Measurements from ENCODE around the gene MAMDC4.
"Not testable (repeated sequence)": the region's sequence is repeated elsewhere in the genome, so short reads cannot be mapped to it uniquely, and the experiment has no call there.

MAMDC4 gene

DNA sequence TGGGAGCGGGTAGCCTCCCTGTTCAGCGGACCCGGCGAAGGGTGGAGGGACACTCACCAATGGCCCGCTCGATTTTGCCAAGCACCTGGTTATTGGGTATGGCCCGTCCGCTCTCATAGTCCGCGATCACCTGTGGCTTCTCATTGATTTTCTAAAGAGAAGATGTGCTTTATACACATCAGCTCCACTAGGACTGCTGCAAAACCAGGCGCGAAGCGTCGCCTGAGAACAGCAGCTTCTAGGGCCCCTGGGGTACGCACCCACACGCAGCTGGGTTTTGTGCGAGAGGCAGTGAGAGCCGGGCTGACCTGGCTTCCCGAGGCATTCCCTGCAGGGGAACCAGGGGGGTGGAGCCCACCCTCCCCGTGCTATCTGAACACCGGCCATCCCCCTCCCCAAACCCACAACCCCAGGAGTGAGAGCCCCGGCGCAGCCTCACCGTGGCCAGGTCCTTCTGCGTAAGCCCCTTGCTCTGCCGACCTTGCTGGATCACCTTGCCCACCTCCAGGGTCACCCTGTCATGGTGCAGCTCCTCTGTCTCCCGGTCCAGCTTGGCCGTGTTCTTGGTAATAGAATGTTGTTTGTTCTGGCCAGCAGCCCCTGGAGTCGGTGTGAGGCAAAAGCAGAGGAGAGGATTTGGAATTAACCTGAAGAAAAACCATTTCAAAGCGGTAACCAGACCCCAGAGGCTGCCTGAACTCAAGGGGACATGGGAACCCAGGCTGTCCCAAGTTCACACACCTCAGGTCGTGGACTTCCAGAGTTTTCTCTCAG lies 10.9 kb downstream of the MAMDC4 start:
- DNase-seq: no peak

DNA sequence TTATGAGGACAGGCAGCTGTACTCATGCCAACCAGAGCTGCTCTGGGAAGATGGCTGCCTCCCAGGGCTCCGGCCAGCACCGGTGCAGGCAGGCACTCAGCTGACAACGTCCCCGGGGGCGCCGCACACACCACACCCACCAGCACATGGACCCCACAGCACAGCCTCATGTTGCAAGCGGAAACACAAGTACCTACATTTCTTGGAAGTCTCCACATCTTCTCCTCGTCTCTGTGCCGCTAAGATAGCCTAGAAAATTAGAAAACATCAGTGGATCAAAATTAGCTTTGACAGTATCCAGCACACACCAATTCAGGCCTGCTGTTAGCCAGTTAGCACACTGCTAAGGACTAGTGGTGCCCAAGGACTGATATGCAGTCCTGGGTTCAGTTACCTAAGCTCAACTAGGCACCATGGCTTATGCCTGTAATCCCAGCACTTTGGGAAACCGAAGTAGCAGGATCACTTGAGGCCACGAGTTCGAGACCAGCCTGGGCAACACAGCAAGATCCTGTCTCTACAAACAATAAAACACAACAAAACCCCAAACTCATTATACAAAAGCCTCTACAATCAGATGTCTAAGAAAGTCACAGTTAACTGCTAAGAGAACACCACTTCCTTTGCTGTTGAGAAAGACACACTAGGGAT lies 11.6 kb downstream of the MAMDC4 start:
- no peak for DNase-seq

DNA sequence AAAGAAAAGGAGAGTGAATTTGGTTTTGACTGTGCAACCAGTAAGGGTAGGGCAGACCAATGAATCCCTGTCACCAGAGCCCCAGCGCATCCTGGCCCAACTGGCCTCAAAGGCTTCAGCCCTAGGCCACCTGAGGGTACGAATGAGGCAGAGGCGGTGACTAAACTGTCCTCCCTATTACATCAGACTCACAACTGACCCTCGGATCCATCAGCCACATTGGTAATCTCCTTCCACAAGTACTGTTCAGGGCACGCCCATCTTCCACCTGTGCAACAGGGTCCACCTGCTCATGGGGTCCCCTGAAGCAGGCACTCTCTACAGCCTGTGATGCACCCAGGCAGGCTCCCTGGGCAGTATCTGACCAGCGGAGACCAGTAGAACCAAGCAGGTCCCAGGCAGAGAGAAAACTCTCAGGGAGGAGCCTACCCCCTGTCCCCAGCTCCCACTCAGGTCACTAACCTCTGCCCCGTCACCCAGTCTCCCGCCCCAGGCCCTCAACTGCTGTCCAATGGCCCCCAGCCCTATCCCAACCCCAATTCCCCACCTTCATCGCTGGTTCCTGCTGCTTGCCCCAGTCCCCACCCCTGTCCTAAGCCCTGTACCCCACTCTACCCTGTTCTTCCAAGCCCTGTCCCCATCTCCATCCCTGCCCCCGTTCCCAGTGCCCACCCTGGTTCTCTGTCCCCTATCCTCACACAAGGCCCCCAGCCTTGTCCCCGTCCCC lies 13.1 kb downstream of the MAMDC4 start:
- no peak for DNase-seq

DNA sequence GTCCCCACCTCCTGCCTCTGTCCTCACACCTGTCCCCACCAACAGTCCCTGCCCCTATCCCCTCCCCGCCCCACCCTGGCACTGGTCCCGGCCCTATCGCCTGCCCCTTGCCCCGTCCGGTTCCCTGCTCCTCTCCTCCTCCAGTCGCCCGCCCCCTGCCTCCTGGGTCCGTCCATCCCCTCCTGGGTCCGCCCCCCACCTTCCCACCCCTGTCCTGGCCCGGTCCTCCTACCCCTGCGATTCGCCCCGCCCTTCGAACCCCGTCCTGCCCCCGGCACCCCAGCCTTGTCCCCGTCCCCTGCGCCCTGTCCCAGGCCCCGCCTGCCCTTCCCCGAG lies 13.6 kb downstream of the MAMDC4 start:
- DNase-seq: no peak

DNA sequence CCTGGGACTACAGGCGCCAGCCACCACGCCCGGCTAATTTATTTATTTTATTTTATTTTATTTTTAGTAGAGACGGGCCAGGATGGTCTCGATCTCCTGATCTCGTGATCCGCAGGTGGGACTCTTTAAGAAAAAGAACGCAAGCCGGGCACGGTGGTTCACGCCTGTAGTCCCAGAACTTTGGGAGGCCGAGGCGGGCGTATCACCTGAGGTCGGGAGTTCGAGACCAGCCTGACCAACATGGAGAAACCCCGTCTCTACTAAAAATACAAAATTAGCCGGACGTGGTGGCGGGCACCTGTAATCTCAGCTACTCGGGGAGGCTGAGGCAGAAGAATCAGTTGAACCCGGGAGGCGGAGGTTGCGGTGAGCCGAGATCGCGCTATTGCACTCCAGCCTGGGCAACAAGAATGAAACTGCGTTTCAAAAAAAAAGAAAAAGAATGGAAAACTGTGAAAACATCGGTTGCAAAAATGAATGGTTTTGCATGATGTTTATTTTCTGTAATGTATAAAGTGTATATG lies 14.8 kb downstream of the MAMDC4 start:
- DNase-seq: not testable (repeated sequence)

DNA sequence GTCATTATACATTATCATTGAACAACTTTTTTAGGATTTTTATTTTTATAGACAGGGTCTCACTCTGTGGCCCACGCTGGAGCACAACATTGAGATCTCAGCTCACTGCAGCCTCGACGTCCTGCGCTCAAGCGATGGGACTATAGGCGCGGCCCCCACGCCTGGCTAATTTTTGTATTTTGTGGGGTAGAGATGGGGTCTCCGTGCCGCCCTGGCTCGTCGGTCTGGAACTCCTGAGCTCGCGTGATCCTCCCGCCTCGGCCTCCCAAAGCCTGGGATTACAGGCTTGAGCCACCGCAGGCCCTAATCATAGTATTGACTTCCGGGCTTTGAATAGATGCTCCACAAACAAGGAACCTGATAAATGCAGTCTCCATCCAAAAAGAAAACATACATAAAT lies 15.3 kb downstream of the MAMDC4 start:
- no peak for DNase-seq

DNA sequence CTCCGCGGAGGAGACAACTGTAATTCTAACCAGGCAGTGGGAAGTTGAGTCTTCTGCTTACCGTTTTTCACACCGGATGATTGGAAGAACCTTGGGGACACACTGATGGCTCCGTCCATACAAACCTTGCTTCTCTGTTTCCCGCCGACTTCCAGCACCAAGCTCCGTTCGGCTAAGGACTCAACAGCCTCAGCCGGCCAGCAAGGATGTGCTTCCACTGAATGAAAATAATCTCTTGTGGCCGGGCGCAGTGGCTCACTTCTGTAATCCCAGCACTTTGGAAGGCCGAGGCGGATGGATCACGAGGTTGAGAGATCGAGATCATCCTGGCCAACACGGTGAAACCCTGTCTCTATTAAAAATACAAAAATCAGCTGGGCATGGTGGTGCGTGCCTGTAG lies 15.8 kb downstream of the MAMDC4 start:
- DNase-seq: no peak

DNA sequence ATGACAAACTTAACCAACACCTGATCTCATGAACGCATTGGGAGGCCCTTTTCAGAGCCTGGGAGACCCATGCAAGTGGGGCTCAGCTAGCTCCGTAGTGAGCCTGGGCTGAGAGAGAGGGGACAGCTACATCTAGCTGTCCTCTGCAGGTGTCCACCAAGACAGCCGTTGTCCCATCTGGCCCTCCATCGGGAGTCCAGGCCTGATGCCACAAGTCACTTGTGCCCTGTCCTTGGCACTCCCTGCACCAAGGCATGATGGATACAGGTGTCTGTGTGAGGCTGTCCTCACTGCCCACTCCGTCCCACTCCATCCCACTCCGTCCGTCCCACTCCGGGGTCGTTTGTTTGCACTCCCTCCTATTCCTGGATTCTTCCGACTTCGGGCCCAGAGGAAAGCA lies 16.5 kb downstream of the MAMDC4 start:
- no peak for DNase-seq

DNA sequence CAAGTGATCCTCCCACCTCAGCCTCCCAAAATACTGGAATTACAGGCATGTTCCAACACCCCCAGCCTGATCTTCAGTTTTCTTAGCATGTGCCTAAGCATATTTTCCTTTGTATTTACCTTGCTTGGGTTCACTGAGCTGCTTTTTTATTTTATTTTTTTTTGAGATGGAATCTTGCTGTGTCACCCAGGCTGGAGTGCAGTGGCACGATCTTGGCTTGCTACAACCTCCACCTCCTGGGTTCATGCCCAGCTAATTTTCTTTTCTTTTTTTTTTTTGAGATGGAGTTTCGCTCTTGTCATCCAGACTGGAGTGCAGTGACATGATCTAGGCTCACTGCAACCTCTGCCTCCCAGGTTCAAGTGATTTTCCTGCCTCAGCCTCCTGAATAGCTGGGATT lies 17.5 kb downstream of the MAMDC4 start:
- DNase-seq: not testable (repeated sequence)

DNA sequence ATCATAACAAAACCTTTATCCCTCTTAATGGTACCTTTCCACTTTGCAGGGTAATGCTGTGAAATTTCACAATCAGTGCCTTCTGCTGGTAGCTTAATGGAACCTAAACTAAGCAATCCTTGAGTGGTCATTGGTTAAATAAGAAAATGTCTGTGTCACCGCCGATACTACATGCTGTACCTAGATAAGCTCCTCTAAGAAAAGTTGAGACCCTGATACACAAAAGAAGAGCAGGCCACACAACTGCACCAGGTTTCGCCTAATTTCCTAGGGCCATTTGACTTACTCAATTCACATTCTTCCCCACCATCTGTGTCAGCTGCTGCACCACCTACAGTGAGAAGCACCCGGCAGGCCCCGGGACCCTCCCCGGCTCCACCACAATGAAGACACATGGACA lies 23.0 kb downstream of the MAMDC4 start:
- DNase-seq: no peak

DNA sequence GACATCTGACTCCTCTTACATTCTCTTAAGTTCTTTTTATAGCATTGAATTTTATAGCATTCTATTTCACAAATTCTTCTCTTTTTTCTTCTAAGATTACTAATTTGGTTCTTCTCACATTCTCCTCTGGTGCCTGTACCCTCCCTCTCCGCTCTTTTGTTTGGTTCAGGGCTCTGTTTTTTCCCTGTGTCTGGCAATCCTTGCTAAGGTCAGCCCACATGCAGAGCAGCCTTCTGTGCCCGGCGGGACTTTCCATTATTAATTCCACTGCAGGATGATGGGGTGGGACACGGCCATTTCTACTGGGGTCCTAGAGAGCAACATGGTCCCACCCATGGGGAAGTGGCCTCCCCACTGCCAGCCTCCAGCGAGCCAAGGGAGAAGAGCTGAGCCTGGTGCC lies 24.3 kb downstream of the MAMDC4 start:
- DNase-seq: no peak

DNA sequence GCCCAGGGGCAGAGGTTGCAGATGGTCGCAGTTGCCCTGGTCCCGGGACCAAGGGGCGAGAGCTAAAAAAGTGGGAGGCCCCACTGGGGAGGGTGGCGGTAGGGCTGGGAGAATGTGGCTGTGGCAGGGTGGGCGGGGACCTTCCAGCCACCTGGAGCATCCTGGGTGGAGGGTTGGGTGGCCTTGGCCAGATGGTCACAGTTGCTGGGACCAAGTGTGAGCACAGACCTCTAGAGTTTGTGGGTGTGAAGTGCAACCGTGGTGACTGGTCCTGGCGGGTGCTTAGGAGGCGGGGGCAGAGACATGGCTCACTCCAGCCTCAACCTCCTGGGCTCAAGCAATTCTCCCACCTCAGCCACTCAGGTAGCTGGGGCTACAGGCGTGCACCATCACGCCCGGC lies 28.5 kb downstream of the MAMDC4 start:
- DNase-seq: no peak

DNA sequence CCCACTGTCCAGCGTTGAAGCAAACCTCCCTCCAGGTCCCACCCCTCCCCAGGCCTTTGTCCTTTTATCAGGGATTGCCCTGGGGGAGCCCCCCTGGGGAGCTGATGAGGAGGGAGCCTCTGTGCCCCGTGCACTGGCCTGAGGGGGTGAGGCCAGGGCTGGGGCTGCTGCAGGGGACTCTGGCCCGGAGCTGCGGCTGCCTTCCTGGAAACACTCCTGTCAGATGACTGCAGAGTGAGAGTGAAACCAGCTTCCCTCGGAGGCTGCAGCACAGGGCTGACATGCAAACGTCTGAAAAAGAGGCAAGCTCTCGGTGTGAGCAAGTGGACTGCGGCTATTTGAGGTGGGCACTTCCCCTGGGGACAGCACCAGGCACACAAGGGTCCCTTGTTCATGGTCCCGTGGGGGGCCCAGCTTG lies 29.6 kb downstream of the MAMDC4 start:
- no peak for DNase-seq

DNA sequence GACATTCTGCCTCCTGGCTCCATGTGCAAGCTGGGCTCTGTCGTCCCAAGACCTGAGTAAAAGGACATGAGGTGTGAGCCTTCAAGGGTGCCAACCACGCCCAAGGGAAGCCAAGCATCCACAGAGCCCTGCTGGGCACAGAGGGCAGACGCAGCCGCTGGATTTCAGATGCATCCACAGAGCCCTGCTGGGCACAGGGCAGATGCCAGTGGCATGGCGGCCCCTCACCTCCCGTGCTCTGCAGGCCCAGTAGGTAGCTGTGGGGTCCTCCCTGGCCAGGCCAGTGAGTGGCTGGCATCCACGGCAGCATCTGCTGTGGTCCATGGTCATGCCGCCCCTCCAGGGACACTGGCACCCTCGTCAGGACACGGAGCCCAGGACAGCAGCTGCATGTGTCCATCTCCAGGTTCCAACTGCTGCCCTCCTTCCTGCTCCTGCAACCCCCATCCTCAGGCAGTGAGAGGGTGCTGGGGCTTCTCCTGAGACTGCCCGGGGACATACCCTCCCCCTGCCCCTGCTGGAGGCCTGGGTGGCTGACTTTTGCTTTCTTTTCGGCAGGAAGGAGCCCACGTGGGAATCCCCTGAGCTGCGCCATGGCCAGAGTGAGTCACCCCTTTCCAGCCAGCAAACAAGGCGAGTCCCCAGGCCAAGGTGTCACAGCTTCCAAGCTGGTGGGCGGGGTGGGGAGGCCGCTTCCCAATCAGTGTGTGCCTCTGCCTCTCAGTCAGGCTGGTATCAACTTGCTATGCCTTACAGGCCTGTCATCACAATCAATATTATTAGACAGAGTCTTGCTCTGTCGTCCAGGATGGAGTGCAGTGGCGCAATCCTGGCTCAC lies 30.2 kb downstream of the MAMDC4 start:
- DNase-seq: no peak

DNA sequence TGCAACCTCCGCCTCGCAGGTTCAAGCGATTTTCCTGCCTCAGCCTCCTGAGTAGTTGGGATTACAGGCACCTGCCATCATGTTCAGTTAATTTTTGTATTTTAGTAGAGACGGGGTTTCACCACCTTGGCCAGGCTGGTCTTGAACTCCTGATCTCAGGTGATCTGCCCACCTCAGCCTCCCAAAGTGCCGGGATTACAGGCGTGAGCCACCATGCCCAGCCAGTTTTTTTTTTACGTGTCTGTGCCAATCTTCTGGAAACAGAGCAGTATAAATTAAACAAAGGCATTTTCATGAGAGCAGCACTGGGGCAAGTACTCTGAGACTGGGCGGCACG lies 30.8 kb downstream of the MAMDC4 start:
- DNase-seq: not testable (repeated sequence)

DNA sequence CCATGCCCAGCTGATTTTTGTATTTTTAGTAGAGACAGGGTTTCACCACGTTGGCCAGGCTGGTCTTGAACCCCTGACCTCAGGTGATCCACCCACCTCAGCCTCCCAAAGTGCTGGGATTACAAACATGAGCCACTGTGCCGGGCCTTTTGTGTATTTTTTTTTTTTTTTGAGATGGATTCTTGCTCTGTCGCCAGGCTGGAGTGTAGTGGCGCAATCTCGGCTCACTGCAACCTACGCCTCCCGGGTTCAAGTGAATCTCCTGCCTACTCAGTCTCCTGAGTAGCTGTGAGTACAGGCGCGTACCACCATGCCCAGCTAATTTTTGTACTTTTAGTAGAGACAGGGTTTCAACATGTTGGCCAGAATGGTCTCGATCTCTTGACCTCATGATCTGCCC lies 31.5 kb downstream of the MAMDC4 start:
- not testable (repeated sequence) for DNase-seq

DNA sequence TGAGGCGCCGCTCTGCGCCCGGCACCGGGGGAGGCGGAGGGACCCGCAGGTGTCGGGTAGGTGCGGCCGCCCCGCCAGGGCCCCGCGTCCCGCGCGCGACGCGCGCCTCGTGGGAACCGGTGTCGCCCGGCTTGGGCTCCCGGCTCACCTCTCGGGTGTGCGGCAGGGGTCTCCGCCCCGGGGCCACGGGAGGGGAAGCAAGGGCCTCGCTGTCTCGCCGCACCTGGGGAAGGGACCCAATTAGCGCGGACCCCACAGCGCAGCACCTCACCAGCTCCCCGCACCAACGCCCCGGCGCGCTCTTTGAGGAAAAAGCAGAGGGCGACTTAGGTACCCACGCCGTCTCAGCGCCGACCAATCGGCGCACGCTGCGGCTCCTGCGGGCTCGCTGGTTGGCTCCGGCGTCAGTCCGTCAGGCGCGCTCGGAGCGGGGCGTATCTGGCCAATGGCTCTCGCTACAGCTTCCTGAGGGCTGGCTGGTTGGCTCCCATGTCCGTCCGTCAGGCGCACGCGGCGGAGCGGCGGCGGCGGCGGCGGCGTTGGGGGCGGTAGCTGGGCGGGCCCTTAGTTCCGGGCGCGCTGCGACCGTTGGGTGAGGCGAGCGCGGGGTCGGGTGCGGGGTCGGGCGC lies 33.9 kb downstream of the MAMDC4 start, which contains the start of gene TRAF2:
TSS of gene TRAF2 (plus strand) at position 567 of the 629 bp plus-strand sequence. CDS start 12,225 bp downstream, outside the sequence.
- DNase-seq: peak; percentile 89

DNA sequence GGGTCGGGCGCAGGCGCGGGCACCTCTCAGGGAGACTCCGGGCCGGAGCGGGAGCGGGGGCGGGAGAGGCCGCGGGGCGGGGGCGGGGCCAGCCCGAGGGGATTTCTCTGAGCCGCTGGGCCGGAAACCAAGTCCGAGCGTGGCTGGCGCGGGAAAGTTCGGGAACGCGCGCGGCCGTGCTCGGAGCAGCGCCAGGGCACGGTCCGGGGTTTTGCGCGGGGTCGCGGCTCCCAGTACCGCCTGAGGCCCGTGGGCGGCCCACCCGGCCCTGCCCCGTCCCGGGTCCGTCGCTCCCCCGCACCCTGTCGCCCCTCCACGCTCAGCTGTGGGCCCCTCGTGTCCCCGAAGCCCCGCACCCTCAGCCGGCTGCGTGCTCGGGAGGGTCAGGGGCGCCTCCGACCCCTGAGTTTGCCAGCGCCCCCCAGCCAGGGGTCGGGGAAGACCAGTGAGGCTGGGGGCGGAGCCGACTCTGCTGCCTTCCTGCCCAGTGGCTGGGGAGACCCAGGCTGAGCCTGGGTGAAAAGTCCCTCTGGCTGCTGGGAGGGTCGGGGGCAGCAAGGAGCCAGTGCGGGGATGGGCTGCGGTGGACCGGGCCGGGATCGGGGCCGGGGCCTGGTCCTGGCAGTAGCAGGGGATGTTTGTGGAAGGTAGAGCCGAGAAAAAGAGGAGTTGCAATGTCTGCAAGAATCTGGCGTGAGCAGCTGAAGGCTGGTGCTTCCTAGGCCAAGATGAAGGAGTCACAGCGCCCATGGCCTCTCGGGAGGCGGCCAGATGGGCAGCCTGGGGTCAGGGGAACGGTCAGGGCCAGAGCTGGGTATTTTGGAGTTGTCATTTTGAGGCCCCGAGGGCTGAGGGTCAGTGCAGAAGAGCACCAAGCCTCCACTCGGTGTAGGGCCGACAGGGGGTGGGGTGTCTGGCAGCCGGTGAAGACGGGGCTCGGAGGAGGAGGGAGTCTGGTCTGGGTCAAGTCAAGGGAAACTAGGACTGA lies 34.8 kb downstream of the MAMDC4 start:
- peak; percentile 6 for DNase-seq

DNA sequence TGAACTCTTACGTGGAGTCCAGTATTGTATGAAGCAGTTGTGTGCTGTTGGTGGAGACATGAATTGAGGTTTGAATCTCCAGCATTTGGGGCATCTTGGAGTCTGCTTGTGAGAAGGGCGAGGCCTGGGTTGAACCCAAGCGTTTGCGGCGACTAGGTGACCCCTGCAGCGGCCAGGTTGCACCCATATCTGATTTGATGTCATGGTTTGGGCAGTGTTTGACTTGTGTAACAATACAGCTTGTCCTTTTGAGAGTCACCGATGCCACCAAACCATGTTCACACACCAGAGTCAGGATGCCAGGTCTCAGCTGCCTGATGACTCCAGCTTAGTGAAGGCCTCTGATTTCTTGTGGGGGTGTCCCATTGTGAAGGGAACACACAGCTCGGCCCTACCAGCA lies 36.3 kb downstream of the MAMDC4 start:
- DNase-seq: no peak

DNA sequence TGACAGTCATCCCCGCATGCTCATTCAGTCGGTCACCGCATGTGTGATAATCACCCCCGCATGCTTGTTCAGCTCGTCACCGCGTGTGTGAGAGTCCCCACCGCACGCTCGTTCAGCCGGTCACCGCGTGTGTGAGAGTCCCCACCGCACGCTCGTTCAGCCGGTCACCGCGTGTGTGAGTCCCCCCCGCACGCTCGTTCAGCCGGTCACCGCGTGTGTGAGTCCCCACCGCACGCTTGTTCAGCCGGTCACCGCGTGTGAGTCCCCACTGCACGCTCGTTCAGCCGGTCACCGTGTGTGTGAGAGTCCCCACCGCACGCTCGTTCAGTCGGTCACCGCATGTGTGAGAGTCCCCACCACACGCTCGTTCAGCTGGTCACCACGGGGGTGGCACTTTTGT lies 37.7 kb downstream of the MAMDC4 start:
- DNase-seq: no peak

DNA sequence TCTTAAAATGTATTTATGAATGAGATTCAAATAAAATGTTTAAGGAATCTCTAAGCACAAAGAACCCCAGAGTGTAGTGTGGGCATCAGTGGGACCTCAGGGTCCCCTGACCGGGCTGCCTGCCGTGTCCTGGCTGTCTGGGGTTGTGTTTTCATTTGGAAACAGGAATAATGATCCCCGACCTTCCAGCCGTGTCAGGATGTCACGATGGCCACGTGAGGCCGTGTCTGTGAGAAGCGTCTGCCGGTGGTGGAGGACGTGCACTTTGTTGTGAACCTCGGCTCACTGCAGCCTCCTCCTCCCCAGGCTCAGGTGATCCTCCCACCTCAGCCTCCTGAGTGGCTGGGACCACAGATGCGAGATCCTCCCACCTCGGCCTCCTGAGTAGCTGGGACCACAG lies 38.5 kb downstream of the MAMDC4 start:
- no peak for DNase-seq

Data from DMS79 (cell line).